SIG-M5 (cell line): ENCODE measurements around the gene RIMS3.

Experiments
- DNase-seq: peaks from one replicate; lab custom pipeline; 2025; lab: John Stamatoyannopoulos, UW

RIMS3 gene

DNA sequence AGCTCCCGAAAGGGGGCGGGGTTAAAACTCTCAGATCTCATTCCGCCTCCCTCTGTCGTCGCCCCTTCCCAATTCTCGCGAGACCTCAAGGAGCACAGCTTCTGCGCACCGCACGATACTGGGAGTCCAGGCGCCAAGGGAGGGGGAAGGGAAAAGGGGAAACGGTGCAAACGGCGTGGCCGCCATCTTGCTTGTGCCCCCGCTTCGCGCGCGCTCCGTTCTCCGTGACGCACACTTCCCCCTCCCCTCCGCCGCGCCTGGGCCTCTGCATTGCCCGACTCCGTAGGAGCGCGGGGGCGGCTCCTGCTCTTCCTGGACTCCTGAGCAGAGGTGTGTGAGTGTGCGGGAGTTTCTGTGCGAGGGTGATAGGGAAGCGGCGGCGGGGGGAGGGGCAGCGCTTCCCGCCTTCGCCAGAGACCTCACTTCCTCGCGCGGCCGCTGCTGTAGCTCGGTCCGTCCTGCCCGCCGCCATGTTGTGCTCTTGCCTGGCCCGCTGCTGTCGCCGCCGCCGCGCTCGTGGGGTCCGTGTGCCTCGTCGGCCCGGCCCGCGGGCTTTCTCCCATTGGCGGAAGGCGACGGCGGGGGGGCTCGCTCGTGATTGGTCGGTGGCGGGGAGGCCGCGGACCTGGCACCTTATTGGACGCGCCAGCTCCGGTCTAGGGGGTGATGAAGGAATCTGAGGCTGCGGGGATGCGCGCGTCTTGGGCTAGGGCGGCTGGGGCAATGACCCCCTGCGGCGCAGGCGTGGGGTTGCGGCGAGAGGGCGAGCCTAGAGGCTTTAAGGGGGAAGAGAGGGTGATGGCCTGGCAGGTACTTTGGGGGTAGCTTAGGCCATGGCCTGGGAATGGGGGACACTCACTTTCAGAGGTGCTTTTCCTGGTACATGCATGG, 26.3 kb upstream of the RIMS3 start, which contains the start of gene NFYC:
Gene NFYC (plus strand): TSS at position 167 of the 891 bp plus-strand sequence. CDS start 47,140 bp downstream, outside the sequence.
- peak; percentile 65 for DNase-seq

DNA sequence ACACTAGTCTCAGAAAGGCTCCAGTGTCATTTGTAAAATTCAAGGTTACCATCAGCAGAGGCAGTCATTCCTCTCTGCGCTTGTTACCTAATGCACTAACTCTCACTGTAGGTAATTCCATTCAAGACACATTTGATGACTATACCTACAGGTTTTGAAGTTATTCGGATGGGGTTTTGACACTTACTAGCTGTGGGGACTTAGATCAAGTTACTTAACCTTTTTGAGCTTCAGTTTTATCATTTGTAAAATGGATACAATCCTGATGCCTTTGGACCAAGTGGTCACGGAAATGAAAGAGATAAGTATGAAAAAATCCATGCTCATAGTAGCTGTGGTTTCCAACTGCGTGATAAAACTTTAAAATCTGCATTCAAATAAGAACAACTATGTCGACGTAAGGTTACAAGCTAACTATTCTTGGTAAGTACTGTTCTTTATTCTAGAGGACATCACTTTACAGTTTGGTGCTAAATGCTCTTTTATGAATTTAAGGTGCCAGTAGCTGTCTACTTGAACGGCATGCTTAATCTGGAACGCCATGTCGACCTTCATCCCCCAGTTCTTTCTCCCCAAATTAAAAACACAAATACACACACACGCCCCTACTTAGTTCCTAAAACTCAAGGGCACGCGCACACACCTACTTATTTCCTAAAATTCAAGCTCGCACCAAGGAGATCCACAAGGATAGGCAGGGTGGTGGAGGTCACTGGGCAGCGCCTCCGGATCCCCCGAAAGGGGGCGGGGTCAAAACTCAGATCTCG, 25.5 kb upstream of the RIMS3 start:
- DNase-seq: no peak

DNA sequence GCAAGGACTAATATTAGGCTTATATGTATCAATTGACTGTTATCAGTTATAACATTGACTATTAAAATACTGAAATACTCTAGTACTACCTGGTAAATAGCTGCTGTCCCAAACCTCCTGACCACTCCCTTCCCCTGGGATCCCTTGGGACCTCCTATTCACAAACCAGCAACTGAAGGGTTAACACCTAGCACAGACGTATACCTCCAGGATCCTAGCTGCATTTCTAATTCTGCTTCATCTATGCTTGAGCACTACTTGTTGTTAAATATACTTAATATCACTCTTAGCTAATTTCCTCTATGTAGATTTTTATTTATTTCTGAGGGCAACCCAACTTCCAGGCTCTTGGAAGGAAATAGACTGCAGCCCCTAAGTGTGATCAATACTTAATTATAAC, 24.3 kb upstream of the RIMS3 start:
- DNase-seq: no peak

DNA sequence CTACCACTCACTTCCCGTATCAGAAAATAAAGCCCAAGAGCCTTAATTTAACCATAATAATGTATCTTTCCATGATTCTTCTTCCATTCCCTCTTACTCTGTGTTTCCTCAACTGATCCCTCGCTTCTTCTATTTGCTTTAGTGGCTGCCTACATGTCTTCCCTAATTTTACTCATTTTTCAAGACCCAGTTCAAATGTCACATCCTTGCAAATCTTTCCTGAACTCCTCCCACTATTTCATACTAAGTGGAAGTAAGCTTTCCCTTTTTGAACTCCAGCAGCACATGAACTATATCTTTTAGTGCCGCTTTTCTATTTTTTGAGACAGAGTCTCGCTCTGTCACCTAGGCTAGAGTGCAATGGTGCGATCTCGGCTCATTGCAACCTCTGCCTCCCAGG, 22.2 kb upstream of the RIMS3 start:
- DNase-seq: no peak

DNA sequence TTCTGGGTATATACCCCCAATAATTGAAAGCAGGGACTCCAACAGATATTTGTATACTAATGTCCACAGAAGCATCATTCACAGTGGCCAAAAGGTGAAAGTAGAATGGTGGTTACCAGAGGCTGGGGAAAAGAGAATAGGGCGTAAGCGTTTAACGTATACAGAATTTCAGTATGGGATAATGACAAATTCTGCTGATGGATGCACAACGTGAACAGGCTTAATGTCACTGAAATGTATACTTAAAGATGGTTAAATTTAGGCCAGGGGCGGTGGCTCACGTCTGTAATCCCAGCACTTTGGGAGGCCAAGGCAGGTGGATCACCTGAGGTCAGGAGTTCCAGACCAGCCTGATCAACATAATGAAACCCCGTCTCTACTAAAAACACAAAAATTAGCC, 21.6 kb upstream of the RIMS3 start:
- DNase-seq: no peak

DNA sequence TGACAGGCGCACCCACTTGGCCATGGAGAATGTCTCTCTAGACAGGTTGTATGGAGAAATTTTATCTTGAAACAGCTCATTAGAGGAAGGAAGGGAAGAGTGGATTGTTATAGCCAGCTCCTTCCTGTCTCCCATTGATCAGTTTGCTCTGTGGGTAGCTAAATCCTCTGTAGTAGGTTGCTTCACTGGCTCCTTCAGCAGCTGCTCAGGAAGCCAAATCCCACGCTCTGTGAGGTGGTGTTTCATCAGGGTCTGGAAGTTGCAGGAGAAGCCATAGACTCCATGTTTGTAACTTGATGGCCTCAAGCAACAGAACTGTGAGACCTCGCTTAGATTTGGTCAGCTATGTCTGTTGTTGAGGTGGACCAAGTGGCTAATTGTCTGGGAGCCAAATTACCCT, 19.2 kb upstream of the RIMS3 start:
- no peak for DNase-seq

DNA sequence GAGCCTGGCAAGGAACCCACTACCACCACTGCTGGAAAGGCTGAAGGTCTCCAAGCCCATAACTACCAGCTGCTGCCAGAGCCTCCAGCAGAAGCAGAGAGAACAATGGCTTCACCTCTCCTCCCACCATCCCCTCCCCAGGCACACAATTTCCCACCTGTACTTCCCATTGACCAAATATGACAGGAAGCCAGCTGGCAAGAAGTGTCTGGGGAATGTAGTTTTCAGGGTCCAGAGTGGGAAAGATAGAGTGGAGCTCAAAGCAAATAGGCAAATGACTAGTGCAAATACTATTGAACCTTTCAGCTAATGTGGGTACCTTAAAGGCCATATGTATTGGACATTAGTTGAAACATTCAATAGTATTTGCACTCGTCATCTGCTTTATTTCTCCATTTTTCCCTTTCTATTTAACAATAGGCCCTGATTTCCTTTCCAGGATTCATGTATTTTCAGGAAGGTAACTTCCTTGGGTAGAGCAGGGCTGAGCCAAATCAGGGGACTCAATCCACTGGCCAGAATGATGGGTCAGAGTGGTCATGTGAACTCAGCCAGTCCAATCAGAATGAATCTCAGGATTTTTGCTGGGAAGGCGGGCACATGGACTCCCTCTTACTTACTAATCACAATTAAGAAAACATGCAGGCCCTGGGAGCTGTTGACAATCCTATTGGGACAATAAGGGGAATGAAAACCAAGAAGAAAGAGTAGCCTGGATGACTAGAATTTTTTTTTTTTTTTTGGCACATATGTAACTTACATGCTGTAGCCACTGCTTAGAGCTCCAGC, 13.9 kb upstream of the RIMS3 start:
- DNase-seq: no peak

DNA sequence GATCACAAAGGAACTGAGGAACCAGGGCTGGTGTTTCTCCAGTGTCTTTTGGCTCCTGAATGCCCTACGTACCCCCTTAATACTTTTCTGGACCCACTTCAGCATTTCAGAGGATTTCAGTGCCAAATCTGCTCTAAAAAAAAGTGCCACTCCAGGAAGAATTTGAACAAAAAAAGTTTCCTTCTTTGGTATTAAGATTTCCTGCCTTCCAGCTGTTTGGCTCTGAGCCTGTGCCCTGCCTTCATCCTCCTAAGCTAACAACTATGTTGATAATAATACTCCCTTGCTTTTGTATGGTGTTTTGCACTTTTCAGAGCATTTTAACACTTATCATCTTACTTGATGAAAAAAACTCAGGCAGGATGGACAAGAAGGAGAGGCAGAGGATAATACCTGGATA, 11.0 kb upstream of the RIMS3 start:
- no peak for DNase-seq

DNA sequence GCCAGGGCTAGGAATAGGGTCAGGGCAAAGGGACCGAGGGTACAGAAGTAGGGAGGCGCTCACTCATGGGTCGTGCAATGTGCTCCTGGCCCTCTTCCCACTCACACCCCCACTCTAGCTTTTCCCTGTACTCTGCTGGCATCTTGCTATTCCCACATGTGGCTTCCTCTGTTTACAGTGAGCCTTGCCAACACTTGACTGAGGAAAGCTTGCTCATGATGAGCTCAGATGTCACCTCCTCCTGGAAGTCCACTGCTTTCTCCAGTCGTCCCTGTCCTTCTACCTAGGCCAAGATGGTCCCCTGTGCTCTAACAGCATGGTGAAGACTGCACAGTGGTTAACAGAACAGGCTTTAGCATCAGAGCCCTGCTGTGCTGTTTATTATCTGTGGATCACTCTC, 8.0 kb upstream of the RIMS3 start:
- DNase-seq: no peak

DNA sequence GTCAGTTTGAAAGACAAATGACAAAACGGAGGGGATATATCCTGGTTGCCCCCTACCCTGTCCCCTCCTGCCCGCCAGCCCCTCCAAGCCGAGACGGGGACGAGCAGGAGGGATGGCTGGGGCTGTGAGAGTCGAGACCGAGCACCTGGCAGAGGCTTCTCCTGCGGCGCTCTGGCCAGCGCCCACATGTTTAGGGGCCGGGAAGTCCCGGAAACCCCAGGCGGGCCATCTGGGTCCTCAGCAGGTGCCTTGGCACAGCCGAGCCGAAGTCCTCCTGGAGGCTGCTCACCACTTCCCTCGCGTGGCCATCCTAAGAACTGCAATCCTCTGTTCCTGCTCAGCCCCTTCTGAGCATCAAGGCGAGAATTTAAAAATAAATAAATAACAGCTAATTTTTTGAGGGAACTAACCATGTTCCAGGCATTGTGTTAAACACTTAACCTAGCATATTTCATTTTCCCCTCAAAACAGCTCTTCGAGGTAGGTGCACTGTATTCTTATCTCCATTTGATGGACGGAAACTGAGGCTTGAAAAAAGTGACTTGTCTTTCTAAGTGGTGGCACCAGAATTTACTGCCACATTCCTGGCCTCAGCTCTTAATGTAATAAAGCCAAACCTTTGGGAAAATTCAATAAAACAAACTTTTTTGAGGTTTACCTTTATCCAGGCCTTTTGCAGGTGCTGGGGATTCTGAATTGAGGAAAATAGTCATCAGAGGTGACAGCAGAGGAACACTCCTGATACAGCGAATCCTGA, 3.5 kb upstream of the RIMS3 start:
- DNase-seq: no peak

DNA sequence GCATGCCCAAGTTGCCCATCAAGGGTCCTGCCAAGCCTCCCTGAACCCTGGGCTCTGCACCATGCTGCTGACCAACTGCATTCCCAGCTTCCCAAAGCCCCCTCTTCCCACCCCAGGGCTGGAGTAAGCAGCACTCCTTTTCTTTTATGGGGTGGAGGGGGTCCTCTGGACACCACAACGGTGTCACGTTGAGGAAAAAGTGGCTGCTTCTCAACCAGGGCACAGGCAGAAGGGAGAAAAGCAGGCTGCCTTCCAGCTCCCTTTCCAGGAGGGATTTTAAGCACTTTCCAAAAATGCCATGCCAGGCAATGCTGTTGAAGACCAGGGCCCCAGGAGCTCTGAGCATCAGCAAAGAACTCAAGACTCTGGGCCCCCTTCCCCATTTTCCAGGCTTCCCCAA, 691 bp downstream of the RIMS3 start:
- DNase-seq: no peak

DNA sequence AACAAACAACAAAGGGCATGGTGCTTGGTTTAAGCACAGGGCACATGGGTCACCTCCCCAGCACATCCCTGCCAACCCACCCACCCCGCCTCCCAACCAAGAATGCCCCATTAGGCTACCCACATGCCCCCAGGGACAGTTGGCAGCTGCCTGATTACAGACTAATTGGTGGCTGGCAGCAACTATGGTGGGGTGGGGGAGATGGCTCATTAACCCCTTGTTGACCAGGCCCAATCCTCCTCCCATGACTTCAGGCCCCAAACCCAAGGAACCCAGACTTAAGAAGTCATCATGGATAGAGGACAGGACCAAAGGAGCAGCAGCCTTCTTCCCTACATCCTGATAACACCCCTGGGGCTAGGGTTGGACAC, 1.3 kb downstream of the RIMS3 start:
- DNase-seq: no peak

DNA sequence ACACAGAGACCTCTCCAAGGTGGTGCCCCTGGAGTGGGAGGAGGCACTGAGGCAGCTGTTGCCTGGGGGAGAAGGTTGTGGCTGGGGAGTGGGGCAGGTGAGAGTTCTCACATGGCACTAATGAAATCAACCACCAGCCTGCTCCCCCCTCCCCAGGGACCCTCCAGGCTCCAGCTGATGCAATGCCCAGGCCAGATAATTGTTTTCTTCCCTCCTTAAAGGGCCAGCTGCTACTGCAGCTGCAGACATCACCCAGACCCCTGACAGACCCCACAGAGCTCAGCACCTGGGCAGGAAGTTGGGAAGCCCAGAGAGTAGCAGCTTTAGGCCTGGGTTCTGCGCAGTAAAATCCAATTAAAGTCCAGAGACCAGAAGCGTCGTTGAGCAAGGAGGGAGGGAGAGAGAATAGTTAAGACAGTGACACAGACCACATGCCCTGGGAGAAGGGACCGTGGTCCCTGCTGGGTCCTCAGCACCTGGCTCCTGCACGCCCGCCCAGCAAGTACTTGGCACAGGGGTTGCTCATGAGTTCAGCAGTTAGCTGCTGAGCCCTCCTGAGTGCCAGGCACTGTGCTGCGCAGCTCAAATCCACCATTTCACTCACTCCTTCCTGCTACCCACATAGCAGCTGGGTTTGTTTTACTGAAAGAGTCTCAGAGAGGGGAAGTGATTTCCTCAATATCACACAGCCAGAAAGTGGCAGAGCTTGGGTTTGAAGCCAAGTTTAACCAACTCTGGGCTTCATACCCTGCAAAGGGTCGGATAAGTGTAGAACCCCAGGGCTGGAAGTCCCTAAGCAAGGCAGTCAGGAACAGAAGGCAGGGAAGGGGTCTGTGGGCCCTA, 1.9 kb downstream of the RIMS3 start:
- DNase-seq: no peak

DNA sequence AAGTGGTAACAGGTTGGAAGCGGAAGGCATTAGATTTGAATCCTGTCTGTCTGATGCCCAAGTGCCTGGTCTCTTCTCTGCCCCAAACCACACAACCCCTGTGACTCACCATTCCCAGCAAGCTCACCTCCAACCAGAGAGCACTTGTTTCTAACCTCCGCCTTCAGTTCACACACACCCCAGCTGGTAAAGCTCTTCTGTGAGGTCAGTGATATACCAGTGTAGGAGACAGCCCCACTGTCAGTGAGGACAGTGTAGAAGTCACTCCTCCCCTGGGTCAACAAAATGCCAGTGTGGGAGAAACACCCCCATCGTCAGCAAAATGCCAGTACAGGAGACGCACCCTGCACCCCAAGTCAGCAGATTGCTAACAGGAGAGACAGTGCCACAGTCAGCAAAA, 2.6 kb downstream of the RIMS3 start:
- DNase-seq: no peak

DNA sequence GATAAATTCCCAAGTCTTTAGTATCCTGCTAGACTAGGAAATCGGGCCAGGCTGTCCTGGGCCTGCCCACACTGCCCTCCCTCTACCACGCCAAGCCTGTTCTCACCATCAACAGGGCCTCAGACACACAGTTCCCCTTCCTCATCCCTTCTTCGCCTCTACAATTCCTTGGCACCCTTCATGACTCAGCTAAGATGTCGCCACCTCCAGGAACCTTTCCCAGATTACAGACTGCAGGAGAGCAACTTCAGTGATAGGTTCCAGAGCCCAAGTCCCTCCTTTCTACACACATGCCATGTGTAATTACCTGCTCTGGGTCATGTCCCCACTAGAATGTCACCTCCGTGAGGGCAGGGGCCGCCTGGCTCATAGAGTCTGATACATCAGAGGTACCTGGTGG, 3.3 kb downstream of the RIMS3 start:
- DNase-seq: no peak

DNA sequence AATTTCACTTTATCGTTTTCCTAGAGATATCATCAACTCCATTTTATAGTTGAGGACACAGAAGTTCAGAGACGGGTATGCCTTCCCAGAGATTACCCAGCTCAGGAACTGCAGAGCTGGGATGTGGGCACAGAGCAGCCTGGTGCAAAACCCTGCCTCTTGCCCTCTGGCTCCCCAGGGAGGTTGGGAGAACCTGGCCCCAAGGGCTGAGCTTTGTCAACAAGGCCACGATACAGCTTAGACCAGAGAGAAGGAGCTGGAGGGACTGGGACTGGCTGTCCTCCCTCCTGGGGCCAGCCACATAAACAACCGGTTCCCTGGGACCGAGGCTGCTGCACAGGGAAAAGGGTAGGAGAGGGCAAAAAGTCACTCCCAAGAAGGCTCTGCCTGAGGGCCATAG, 3.8 kb downstream of the RIMS3 start:
- no peak for DNase-seq

DNA sequence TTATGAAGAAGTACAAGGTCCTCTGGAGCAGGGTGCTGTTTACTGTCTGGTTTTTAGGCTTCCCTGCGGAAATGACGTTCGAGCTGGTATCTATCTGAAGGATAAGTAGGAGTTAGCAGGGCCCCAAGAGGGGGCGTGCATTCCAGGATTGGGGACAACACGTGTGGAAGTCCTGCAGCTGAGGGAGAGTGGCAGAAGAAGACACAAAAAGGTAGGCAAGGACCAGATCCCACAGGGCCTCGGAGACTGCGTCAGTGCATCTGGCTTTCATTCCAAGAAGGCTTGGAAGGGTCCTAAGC, 5.9 kb downstream of the RIMS3 start:
- no peak for DNase-seq

DNA sequence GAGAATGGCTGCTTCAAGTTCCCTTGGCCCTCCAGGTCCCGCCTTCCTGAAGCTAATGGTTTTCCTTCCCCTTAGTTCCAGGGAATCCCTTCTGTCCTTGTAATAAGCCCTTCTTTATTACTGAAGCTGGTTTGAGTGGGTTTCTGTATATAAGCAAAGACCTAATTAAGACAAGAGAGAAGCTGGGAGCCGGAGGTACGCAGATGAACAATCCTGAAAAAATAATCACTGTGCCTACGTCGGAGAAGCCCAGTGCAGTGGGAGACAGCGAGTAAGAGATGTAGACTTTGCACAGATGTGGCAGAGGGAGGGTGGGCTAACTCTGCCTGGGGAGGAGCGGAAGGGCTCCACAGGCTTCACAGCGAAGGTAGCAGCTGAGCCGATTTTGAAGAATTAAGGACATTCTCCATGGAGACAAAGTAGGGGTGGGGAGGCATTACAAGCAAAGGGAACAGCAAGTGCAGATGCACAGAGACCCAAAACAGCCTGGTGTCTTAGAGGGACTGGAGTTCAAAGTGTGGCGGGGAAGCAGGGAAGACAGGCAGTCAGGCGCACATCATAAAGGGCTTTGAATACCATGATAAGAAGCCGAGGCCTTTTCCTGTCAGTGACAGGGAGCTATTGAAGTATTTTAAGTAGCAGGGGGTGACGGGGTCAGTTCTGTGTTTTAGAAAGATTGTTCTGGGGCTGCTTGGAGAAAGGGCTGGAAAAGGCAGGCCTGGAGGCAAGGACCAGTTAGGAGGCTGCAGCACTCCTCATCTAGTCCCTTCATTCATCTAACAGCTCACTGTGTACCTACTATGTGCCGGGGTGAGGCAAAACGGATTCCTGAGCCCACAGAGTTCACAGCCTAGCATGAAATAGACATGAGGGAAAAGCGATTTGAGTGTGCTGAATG, 6.5 kb downstream of the RIMS3 start:
- no peak for DNase-seq

DNA sequence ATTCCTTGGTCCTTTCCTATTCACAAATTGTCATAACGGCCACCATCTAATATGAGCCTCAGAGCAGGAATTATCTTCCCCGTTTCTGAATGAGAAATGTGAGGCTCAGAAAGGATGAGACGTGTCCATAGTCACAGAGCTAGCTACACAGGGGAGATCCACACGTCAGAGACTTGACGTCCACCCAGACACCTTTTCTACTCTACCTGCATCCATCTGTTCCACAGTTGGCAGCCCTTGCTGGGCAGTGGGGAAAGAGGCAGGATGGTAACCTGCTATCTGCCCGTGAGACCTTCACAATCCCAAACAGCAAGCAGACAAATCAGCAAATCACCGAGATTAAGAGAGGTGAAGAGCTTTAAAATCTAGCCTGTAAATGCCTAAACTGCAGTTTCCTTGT, 8.4 kb downstream of the RIMS3 start:
- DNase-seq: no peak
